SH-SY5Y (cell line): ENCODE results near the gene CTIF.

ENCODE experiments used
- GATA2 ChIP-seq: IDR thresholded peaks from 2 replicates; pipeline ENCODE4 v1.6.1; 2011; ENCODE audit warnings: mild to moderate bottlenecking, low read depth, low read length
- GATA3 ChIP-seq: IDR thresholded peaks from 2 replicates; pipeline ENCODE4 v1.6.1; 2011; ENCODE audit warnings: low read depth, mild to moderate bottlenecking, low read length, moderate library complexity

The CTIF gene

DNA sequence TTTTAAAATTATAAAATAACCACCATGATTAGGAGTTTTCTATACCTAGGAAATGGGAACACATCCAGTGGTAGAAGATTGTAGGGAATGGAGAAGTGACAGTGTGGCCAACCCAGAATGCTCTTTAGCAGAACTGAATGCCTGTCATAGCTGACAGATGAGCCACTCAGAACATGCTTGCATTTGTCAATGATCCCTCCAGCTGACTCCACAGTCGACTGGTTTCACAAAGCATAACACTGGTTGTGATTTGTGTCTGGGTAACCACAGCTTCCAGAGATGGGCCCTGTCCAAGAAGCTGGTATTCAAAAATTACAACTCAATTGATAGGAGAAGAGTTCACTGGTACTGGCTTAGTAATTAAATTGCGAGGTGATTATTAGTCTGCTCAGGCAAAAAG lies 9.0 kb upstream of the CTIF start:
- TF ChIP-seq GATA2: no peak
- no peak for TF ChIP-seq GATA3

GRCh38 chr18:48530399-48531081 lies 8.3 kb upstream of the CTIF start:
- TF ChIP-seq GATA2 (no peak), GATA3 (no peak)

DNA sequence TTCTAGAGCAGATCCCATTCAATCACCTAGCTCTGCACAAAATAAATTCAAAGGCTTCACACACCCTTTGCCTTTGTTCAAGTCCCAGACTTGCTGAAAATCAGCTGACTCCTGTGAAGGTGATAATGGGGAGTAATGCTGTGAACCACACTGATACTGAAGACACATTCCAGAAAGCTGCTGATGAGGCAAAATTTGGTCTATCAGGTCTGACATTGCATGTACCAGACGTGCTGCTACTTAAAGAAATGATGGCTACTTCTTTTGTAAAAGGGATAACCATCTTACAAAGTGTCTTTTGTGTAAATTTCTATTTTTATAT lies 7.8 kb upstream of the CTIF start:
- TF ChIP-seq GATA2 (no peak), GATA3 (no peak)

DNA sequence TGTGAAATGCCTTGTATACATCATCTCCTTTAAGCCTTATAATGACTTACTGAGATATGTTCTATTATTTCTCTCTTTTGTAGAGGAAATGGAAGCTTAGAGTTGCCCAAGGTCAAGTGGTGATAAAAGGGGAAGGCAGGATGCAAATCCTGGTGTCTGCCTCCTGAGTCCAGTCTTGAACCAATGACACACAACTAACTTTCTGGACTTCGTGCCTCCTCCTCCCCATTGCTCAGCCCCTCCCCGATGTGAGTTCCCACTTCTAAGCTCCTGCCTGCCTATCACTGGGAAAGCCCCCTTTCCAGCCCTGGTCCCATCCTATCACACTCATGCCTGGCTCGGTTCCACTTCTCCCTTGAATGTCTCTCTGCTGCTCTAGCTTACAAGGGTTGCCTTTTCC lies 6.9 kb upstream of the CTIF start:
- no peak for TF ChIP-seq GATA3
- TF ChIP-seq GATA2: no peak

GRCh38 chr18:48533340-48534070 lies 5.3 kb upstream of the CTIF start:
- TF ChIP-seq GATA3 (no peak), GATA2 (no peak)

DNA sequence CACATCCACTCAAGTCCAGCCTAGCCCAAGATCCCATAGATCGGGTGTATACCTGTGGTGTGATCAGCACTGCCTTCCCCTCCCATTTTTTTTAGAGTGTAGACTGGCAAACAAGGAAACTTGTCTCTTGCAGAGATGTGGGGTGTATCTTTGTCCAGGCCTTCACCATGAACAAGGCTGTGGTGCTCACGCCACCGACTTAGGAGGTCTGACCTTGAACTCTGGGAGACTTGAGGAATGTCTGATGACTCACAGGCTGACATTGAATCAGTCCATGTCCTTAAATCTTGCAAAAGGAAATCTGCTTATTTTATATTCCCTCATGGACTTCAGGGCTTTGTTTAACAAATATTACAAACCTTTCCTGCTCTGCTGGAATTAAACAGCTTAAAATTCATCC lies 4.5 kb upstream of the CTIF start:
- no peak for TF ChIP-seq GATA3
- TF ChIP-seq GATA2: no peak

DNA sequence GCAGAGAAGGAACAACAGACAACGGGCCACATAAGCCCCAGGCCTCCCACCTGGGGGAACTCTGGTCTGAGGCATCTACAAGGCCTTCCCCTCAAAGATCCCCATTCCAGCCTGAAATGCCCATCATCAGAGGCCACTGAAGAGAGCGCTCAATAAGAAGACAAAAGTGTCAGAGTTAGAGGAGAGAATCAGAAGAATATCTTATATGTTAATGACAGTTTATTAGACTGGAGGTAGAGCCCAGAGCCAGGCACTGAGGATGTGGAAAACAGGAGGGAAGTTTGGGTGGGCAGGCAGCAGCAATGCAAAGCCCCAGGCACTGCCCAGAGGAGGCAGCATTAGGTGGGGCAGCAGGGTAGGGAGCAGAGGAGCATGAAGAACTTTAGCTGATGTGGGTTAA lies 2.9 kb upstream of the CTIF start:
- no peak for TF ChIP-seq GATA3
- TF ChIP-seq GATA2: no peak

DNA sequence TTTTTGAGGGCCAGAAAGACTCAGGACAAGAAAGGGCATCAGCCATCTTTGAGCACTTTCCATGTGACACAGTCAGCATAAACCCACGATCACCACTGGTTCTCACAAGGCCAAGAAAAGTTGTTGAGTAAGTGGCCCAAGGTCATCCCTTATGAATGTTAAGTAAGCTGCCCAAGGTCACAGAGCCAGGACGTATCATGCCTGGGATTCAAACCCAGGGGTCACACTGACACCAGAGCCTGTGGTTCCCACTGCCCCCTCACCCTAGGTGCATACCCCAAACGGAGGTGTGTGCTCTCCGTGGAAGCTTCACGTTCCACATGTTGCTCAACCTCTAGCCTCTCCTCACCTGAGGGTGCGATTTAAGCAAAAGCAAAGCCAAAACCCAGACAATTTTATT lies 2.3 kb upstream of the CTIF start:
- TF ChIP-seq GATA2 (no peak), GATA3 (no peak)

DNA sequence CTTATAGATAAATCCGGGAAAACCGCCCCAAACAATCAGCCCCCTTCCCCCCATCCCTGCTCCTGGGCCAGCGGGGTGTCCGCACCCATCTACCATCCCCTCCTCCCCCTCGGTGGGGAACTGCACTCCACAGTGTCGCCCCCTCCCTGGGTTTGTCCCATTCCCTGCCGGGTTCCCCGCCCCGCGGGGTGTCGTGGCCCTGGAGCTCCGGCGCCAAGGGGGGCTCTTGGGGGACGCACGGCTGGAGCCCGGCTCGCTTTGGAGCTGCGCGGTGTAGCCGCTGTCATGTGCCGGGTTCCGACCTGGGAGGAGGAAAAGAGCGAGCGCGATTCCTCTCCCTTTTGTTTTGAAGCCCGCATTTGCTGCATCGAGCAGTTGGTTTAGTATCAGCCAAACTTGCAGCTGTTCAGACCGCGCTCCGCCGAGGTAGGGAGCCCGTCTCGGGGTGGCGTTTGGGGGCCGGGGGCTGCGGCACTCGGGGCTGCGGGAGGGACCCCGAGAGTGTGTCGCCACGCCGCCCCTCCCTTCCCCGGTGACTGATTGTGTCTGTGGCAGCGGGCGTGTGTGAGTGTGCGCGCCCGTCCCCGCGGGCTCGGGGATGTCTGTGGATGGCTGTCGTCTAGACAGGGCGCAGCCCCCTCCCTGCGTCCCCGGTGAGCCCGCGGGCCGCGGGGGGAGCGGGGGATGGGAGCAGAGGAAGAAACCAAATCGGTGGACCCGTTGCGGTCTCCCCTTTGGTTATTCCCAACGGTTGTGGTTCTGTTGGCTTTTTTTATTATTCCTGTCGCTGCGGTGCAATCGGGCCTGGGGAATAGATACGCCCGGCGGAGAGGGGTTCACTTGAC lies 797 bp downstream of the CTIF start:
- no peak for TF ChIP-seq GATA3
- no peak for TF ChIP-seq GATA2

DNA sequence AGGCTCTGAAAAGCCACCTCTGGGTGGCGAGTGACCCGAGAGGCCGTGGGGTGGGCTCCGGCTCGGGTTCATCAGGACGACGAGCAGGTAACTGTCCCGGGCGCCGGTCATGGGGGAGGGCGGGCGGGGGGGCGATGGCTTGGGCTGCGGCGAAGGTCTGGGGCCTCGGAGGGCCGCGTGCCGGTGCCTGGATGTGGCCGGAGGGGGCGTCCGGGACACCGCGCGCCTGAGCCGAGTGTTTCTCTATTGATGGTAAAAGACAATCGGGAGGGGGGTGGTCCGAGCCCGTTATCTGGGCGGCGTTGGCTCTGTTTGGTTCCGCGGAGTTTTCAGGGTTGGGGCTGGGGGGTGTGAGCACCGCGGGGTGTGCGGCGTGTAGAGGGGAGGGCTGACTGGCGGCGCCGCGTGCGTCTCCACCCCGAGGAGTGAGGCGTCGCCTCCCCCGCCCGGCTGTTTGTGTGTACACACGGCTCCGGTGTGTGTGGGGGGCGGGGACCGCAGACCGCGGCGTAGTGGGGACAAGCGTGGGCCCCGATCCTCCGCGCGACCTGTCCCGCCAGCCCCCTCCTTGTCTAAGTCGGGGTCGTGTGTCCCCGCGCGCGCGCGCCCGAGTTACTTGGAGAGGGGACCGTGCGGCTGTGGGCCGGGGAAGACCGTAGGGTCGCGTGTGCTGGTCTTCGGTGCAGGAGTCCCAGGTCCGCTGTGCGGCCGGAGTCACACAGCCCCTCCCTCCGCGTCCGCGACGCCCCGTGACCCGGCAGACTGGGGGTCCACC lies 1.6 kb downstream of the CTIF start:
- TF ChIP-seq GATA2 (no peak), GATA3 (no peak)

DNA sequence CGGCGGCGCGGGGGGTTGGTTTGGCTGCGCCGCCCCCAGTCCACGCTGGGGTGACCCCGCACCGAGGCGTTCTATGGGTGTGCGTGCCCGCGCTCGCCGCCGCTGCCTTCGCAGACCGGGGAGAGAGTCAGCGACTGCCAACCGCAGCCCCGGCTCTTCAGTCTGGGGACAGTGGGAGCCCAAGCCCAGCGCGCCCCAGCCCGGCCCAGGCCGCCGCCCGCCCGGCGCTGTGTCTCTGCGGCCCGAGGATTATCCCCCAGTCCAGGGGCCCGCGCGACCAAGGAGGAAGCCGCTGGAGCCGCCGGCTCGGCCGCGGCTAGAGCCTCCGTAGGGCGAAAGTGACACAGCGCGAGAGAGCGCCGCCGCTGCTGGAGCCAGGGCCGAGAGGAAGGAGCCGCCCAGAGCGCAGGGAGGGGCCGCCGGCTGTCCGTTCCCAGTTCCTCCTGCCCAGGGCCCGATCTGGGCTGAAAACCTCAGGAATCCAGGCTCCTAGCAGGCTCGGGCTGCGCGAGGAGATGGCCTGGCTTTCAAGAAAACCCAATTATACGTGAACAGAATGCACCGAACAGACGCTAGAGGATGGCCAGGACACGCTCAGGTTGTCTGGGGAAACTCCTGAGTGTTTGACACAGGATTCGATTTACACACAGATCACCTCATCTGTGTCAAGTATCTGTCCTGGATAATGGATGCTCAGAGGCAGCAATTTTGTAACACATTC lies 2.4 kb downstream of the CTIF start:
- TF ChIP-seq GATA2 (no peak), GATA3 (no peak)

DNA sequence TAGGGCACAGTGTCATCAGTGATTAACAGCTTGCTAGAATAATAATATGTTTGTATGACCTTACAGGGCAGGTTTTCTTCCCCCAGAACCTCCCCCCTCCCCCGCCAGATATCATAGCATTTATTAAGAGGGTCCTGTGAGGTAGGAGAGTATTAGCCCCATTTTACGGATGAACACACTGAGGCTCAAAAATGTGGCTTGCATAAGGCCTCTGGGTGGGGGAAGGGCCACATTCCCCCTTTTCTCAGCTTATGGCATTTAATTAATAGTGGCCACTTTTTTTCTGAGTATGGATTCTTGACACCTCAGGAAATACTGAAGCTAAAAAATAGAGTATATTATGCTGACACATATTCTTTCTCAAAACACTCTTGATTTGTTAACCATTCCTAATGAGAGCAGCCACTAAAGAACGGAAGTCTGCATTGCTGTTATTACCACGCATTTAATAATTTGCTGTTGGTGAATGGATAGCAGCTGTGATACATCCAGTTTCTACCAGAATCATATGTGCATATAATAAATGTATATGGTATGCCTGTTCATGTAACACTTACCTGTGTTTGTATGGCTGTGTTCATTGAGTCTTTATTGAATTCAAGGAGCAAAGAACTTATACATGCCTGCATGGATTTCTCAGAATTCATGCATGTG lies 3.0 kb downstream of the CTIF start:
- TF ChIP-seq GATA2 (no peak), GATA3 (no peak)
